BJ (cell line): ENCODE results near the gene GSG1L. TPM values are rescaled to one million over a fixed set of nuclear protein-coding genes. Genes with fewer than 3 reads are reported as not detected.
"Not testable (repeated sequence)": the region's sequence is repeated elsewhere in the genome, so short reads cannot be mapped to it uniquely, and the experiment has no call there.

Experiments used
- CTCF ChIA-PET: fragments of 350-600 bp; formaldehyde crosslinking; extraction: SDS; loops from one replicate; lab custom pipeline; 2021; ENCODE audit warnings: antibody characterized with exemption, inconsistent platforms; lab: Yijun Ruan, JAX
- POLR2A ChIA-PET: fragments of 300-600 bp; sonication (Branson Sonifier 250); formaldehyde crosslinking; extraction: SDS; loops from one replicate; lab custom pipeline; 2021; ENCODE audit warnings: antibody characterized with exemption; lab: Charles Lee
- DNase-seq: peaks from one replicate; pipeline ENCODE4 v3.0.0-alpha.2; 2011; ENCODE audit warnings: low read depth
- H3K27me3 ChIP-seq: 2 replicates; pipeline ENCODE4 v1.6.0; 2011; ENCODE audit warnings: low read length; ENCODE audit not compliant: control insufficient read depth, insufficient read depth
- H3K36me3 ChIP-seq: 2 replicates; pipeline ENCODE4 v1.5.1; 2011; ENCODE audit warnings: low read length; ENCODE audit not compliant: control insufficient read depth, insufficient read depth
- H3K4me3 ChIP-seq: 2 replicates; pipeline ENCODE4 v1.5.1; 2011; ENCODE audit warnings: low read depth, mild to moderate bottlenecking, control low read depth, low read length
- CTCF ChIP-seq: IDR thresholded peaks from 2 replicates; pipeline ENCODE4 v1.5.1; 2011; ENCODE audit warnings: low read depth, mild to moderate bottlenecking, control low read depth, inconsistent platforms, low read length, moderate library complexity; ENCODE audit not compliant: insufficient read depth
- polyA plus RNA-seq: library from polyadenylated mRNA; depleted of rRNA; stranded (reverse); fragments of >200 nt; gene quantifications from 2 replicates; pipeline ENCODE4 v1.2.3, GENCODE V29; 2011

Gene GSG1L
- polyA plus RNA-seq, 1 experiment: not detected

DNA sequence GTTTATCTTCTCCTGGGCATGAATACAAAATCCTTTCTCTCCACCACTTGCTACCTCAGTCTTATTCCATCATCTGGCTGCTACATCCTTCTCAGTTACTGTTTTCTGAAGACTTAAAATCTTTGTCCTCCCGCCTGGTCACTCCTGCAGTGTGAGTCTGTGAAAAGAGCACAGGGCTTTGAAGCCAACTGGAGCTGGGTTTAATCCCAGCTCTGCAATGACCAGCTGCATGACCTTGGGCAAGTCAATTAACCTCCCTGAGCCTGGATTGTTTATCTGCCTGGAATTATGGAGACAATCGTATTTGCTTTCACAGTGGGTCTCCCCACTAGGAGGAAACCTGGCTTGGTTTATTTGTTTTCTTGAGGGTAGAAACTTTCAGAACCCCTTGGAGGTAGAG lies 183.2 kb downstream of the GSG1L start:
- TF ChIP-seq CTCF: no peak
- Histone ChIP-seq H3K27me3 (no peaks in the 10 kb centered on the region), H3K36me3 (no peaks in the 10 kb centered on the region), H3K4me3 (no peak overlapping the region)
- ChIA-PET POLR2A (no interaction called here), CTCF (no interaction called here)
- no peak for DNase-seq

GRCh38 chr16:27879601-27880247 lies 183.8 kb downstream of the GSG1L start:
- Histone ChIP-seq H3K27me3 (no peaks in the 10 kb centered on the region), H3K36me3 (no peaks in the 10 kb centered on the region), H3K4me3 (no peak overlapping the region)
- TF ChIP-seq CTCF: no peak
- POLR2A ChIA-PET: interaction anchor here (0.6 kb wide), 1 partner anchor 266 kb away, joined by 3 read pairs; no protein-coding TSS in a partner anchor
- no peak for DNase-seq
- CTCF ChIA-PET: no interaction called here

DNA sequence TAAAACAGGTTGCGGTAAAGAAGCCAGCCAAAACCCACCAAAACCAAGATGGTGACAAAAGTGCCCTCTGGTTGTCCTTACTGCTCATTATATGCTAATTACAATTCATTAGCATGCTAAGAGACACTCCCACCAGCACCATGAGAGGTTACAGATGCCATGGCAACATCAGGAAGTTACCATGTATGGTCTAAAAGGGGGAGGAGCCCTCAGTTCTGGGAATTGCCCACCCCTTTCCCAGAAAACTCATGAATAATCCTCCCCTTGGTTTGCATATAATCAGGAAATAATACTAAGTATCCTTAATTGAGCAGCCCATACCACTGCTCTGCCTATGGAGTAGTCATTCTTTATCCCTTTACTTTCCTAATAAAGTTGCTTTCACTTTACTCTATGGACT lies 190.9 kb downstream of the GSG1L start:
- CTCF ChIA-PET, H3K27me3 ChIP-seq, POLR2A ChIA-PET: not testable (repeated sequence)

DNA sequence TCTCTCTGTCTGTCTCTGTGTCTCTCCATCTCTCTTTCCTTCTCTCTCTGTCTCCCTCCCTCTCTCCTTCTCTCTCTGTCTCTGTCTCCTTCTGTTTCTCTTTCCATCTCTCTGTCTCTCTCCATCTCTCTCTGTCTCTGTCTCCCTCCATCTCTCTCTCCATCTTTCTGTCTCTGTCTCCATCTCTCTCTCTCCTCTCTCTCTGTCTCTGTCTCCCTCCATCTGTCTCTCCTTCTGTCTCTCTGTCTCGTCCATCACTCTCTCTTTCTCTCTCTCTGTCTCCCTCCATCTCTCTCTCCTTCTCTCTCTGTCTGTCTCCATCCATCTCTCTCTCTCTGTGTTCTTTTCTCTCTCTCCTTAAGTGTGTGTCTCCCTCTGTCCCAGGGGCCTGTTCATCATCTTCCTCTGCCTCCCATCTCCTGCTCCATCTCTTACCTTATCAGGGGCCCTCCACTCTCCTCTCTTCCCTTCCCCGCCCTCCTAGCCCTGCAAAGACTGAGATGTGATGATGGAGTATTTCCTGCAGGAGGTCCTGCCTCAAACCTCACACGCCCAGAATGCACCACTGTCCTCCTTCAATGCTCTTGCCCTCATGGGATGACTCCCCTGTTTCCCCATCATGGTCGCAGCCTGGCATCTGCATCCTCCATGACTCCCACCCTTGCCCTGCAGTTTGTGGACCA lies 193.3 kb downstream of the GSG1L start:
- no peak for TF ChIP-seq CTCF
- DNase-seq: no peak
- Histone ChIP-seq H3K36me3 (no peaks in the 10 kb centered on the region), H3K4me3 (no peak overlapping the region), H3K27me3 (no peaks in the 10 kb centered on the region)
- ChIA-PET CTCF (no interaction called here), POLR2A (no interaction called here)

More for the DNA sequence above, 190.9 kb downstream of the GSG1L start:
- not testable (repeated sequence) for DNase-seq, H3K4me3 ChIP-seq, H3K36me3 ChIP-seq

- Histone ChIP-seq H3K36me3 (no peaks in the 10 kb centered on the region), H3K27me3 (no peaks in the 10 kb centered on the region), H3K4me3 (no peak overlapping the region)
- POLR2A ChIA-PET: no interaction called here
- no peak for TF ChIP-seq CTCF
- CTCF ChIA-PET: no interaction called here
- no peak for DNase-seq
Measured at GRCh38 chr16:27869411-27869810, 194.1 kb downstream of the GSG1L start.
